CMK (cell line): ENCODE data around the gene SDC1.
"Not testable (repeated sequence)": the region's sequence is repeated elsewhere in the genome, so short reads cannot be mapped to it uniquely, and the experiment has no call there.

Source experiments
- DNase-seq: peaks from one replicate; pipeline ENCODE4 v3.0.0-alpha.2; 2010; ENCODE audit warnings: low read depth

Gene SDC1, protein sequence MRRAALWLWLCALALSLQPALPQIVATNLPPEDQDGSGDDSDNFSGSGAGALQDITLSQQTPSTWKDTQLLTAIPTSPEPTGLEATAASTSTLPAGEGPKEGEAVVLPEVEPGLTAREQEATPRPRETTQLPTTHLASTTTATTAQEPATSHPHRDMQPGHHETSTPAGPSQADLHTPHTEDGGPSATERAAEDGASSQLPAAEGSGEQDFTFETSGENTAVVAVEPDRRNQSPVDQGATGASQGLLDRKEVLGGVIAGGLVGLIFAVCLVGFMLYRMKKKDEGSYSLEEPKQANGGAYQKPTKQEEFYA

DNA sequence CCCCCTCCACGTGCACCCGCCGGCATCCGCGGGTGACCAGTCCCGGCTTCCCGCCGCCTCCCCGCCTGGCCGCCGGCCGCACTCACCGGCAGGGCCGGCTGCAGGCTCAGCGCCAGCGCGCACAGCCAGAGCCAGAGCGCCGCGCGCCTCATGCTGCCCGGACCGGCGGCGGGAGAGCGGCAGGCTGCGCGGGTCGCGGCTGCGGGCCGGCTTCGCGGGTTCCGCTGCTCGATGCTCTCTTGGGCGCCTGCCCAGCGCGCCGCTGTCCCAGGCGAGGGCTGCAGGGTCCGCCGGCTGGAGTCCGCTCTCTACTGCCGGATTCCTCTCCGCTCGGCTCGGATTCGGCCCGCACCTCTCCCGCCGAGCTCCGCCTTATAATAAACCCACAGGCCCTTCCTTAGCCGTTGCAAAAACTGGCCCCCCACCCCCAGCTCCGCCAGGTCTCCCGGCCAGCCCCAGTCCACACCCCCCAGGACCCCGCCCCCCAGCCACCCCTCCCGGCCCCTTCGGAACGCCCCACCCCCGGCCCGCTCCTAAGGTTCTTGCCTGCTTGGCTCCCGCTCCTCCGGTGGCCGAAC, at the start of gene SDC1:
Gene SDC1, minus strand, starts transcription at position 415 of the 578 bp plus-strand sequence. Its CDS starts 263 bp downstream, at position 152.
- no peak for DNase-seq

DNA sequence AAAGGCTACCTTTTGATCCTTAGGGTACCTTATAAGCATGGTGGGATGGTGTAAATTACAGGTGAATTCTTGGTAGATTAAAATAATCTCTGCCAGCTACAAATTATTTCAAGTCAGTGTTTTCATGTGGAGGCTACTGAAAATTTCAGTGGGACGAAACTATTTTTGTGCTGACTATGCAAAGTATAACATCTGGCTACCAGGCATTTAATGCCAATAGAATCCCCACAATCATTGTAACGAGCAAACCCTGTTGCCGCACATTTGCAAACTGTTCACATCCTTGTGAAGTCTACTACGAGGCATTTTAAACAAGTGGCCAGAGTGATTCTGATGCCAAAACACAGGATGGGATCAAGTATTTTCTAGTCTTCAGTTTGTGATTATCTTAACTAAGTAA, 48.1 kb upstream of the SDC1 start:
- DNase-seq, result no peak

DNA sequence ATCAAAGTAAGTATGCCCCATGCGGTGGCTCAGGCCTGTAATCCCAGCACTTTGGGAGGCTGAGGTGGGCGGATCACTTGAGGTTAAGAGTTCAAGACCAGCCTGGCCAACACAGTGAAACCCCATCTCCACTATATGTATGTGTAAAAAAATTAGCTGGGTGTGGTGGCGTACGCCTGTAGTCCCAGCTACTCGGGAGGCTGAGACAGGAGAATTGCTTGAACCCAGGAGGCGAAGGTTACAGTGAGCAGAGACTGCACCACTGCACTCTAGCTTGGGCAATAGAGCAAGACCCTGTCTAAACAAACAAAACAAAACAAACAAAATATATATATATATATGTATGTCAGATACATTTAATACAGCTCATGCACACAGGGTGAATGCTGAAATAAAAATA, 43.4 kb upstream of the SDC1 start:
- not testable (repeated sequence) for DNase-seq

DNA sequence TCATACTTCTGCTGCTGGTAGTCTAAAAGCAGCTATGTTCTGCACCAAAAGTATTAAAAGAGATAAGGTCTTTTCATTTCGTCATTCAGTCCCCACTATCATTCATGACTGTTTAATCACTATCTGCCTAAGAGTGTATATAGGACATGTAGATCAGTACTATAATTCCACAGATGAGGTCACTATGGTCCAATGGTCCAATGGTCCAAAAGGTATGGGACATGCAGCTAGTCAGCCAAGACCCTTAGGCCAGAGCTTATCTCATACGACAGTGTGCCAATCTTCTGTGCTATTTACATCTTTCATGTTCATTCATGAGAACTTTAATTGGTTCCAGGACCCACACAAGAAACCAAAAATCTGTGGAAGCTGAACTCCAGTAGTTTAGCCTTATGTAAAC, 42.6 kb upstream of the SDC1 start:
- no peak for DNase-seq

DNA sequence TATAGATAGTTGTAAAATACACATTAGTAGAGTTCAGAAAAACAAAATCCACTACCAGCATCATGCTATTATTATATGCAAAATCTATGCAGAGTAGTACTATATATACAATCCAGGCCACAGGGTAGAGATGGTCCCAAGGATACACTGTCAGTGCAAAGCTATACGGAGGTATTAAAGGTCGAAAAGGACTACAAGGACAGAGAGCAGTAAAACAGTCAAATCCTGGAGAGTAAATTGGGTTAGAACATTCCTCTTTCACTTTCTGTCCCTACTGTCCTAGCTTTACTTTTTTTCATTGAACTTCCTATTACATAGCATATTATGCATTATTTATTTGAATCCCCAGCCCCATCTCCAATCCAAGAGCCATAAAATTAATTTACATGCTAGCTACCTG, 39.7 kb upstream of the SDC1 start:
- no peak for DNase-seq

DNA sequence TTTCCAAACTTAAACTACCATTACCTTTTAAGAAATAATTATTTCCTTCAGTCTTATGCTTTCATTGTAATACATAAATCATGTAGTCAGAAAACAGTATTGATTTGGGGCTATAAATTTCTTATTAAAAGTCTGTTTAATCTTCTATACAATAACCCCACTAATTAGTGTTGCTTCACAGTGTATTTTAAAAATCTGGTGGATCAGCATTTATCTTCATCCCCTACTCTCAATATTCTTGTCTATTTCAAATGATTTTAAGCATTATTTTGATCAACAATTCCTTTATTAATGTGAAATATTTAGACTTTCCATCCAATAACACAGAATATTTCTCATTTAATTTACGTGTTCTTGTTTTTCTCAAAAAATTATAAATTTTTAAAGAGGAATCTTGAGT, 32.5 kb upstream of the SDC1 start:
- DNase-seq, result no peak

DNA sequence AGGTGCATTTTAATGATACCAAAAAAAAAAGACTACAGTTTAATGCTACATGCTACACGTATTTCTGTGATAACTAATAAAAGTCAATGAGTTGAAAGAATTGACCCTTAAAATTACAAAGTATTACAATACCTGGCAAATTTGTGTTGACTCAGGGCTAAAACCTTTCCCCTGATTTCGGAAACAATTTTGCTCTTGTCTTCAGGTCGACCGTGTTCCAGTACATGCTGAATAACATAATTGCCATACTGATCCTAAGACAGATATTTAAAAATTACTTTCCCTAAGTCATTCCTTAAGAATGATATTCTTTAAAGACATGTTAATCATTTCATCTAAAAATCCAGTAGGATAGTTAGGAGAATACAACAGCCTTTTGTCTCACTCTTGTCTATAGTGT, 29.8 kb upstream of the SDC1 start:
- no peak for DNase-seq

DNA sequence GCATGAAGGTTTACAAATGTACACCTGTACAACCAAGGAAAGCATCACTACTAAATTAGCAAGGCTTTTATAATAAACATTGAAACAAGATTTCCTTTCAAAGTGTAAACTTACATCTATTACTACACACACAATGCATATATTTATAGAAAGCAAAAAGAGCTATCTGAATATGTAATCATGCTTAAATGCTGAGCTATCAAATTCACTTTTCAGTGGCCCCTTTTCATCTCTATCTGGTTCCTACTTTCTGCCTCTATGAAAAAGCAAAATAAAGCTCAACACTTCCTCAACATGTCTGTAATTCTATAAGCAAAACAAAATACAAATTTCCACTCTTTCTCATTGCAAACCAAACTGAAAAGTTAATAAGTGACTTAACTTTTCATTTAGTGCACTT, 25.5 kb upstream of the SDC1 start:
- no peak for DNase-seq

DNA sequence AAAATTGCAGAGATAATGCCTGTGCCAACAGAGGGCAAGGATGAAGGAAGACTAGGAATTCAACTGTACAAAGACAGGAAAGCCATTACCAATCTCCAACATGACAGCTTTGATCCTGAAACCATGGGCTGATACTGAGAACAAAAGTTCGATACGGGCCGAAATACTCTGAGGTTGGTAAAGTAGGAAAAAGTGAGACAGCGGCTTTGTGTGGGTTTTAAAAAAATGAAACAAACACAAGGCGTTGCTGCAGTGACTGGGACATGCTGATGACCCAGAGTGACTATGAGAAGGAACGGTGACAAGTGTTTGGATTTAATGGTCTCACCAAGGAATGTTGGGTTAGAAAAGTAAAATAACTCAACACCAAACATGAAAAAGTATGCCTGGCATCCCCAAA, 24.2 kb upstream of the SDC1 start:
- no peak for DNase-seq

DNA sequence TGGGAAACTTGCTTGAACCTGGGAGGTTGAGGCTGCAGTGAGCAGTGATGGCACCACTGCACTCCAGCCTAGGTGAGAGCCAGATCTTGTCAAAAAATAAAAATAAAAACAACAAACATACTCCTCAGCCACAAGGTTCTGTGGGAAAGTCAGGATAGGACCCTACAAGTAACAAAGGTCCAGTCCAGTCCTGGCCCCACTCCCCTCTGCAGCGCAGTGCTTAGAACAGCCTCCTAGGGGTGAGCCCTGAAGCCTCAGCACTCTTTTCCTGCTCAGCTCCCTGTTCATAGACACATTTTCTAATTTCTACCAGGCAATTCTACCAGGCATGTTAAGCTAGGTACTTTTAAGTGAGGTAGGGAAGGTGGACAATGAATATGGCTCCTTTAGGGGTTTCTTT, 22.2 kb upstream of the SDC1 start:
- no peak for DNase-seq

DNA sequence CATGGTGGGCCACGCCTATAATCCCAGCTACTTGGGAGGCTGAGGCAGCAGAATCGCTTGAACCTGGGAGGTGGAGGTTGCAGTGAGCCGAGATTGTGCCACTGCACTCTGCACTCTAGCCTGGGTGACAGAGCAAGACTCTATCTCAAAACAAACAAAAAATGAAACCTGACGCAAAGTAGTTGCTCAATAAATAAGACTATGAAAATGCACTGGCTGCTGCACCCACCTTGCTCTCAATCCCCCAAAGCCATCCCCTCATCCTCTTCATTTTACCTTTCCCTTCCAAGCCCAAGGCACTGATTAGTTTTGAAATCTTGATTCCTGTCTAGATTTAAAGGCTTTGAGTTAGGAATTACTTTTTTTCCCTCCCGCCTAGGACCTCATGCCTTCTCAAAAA, 18.7 kb upstream of the SDC1 start:
- not testable (repeated sequence) for DNase-seq

DNA sequence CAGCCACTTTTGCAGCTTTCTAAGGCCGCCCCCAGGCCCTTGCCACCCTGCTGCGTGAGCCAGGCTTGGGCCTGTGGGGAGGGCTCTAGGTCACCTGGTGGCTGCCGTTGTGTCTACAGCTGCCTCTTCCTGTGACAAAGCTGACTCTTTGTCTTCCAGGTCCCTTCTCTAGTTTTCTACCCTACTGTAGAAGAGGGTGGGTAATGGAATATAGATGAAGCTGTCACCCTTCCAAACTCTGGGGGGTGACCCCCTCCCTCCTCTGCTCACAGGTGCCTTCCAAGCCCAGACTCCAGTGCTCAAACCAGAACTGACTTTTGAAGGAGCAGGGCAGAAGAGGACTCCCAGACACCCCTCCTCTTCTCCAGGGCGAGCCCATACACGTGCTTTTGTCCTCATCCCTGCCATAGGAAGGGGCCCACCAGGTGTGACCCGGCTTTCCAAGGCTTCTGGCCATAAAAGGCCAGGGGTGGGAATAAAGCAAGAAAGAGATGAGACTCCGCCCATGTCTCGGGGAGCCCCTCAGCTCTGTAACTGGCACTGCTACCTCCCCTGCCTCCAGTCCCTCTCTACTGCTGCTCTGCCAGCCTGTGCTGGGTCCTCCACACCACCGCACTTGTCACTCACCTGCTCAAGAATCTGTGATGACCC, 17.9 kb upstream of the SDC1 start:
- DNase-seq, result no peak

DNA sequence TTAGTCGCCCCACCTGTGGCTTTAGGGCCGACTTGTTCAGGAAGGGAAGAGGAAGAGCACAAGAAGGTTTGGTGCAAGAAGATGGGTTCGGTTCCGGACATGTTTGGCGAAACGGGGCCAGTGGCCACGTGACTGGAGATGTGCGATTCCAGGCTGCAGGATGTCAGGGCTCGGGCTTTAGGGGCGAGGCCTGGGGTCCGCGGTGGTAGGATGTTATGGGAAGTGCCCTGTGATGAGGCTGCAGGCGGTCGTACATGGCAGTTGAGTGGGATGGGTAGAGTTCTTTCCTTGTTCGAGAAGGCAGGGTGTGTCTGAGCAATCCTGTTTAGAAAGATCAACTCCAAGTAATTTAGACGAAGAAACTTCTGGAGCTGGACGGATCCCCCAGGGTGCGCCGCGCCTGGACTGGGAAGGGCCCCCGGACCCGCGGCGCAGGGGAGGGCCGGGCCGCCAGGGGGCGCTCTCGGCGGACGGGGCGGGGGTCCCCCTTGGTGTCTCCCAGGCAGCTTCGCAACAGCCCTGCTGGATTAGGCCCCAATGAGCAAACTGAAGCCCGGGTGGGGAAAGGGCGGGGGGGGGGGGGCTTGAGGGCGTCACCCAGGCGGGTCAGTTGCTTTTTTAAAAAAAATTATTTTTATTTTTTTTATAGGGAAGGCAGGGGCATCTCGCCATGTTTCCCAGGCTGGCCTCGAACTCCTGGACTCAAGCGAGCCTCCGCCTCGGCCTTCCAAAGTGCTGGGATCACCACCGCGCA, 17.2 kb upstream of the SDC1 start:
- no peak for DNase-seq

DNA sequence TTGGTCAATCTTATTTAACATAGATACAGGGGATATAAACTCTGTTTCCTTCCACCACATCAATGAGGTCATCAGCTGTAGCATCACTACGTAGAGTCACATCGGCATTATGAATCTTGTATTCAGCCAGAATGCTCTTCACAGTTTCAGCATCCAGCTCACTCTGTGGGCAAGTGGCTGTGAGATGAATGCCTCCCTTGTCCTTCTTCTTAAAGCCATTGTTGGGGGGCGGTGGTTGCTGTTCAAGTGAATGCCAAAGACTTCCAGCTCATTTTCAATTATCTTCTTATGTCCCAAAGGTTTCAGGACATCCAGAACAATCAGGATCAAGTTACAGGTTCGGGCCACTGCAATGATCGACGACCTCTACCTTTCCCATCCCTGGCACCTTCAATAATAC, 15.4 kb upstream of the SDC1 start:
- not testable (repeated sequence) for DNase-seq

DNA sequence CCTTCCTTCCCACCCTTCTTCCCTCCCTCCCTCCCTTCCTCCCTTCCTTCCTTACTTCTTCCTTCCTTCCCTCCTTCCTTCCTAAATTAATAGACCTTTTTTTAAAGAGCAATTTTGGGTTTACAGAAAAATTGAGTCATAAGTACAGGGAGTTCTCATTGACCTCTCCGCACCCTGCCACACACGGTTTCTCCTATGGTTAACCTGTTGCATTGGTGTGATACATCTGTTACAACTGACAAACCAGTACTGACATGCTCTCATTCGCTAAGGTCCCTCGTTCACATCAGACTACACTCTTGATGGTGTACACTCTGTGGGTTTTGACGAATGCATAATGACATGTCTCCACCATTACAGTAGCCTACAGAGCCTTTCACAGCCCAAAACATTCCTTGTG, 11.6 kb upstream of the SDC1 start:
- no peak for DNase-seq

DNA sequence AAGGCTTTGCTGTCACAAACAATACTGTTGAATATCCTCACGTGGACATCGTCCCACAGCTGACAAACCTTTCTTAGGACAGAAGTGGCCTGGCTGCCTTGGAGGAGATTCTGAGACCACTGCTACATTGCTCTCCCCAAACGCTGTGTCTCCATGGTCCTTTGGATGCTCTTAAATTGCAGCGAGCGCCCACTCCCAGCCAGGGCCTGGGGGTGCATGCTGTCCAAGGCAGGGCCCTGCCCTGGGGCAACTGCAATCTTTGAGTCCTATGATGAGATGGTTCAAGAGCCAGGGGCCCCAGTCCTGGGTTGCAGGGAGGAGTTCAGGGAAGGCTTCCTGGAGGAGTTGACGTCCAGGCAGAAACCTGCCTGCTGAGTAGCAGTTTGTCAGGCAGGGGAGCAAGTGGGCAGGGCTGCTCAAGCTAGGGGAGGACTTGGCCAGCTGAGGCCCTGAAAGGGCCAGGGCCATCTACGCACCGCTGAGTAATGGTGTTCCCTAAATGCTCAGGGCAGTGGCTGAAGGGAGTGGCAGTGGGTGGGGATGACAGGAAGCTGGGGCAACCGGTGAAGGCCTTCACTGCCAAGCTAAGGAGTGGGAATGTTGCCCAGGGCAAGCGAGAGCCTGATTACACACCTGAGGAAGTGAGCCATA, 10.8 kb upstream of the SDC1 start:
- no peak for DNase-seq

DNA sequence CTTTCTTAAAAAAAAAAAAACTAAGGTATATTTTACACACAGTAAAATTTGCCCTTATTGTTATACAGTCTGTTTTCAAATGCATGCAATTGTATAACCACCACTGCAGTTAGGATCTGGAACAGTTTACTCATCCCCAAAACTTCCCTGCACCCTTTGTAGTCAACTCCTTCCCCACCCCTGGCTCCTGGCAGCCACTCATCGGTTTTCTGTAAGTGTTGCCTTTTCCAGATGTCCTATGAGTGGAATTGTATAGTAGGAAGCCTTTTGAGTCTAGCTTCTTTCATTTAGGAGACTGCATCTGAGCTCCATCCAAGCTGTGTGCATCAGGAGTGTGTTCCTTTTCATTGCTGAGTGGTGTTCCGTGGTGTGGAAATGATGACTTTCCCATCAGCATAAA, 9.7 kb upstream of the SDC1 start:
- DNase-seq, result not testable (repeated sequence)

DNA sequence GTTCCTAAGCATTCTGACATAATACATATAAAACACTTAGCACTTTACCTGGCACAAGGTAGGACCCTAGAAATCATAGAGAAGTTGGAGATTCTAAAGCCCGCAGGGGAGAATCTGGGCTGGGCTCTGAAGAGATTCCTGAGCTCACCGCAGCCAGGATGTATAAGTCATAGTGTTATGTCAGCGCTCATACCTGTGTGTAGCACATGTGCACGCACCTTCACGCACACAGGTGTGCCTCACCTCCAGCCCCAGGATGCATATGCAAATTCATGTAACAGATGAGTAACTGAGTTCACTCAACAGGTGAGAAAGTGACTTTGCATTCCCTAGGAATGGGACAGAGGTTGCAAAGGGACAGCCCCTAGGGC, 7.9 kb upstream of the SDC1 start:
- no peak for DNase-seq

DNA sequence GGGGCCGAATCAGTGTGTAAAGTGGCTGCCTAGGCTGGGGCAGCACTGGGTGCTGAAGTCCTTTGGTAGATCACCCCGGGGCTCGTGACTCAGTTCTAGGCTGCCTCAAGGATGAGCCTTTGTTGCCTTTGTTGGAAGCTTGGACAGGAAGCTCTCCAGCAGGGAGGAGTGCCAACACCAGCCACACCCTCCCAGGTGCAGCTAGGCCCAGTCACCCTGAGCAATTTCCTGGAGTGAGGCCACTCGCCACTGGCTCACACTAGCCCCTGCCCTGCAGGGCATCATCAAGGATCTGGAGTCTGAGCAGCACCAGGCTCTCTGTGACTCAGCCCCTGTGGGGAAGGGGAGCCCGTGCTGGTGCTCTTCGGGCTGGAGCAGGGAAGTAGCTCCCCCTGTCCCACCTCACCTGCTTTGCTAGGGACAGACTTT, 6.7 kb upstream of the SDC1 start:
- DNase-seq, result no peak

DNA sequence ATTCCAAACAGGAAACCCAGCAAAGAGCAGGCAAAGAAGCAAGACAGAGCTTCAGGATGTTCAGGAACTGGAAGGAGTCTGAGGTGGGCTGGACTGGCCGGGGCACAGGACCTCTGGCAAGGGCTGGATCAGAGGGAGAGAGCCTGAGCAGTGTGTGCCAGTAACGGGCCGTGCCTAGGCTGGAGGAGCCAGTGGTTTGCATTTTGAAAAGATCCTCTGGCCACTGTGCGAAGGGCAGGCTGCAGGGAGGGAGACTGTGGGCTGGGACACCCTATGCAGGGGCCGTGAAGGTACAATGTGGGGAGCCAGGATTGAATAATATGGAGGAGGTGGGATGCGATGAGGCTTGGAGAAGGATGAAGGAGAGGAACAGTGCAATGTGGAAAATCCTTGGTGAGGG, 6.2 kb upstream of the SDC1 start:
- DNase-seq, result no peak

DNA sequence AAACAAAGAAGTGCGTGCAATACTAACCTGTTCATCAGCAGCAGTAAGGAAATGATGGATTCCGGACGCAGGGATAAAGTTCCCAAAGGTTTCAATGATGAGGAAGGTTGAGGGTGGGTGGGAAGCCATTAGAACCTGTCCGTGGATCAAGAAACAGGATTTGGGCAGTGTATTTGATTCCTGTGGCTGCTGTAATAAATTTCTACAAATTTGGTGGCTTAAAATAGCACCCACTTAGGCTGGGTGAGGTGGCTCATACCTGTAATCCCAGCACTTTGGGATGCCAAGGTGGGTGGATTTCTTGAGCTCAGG, 5.1 kb upstream of the SDC1 start:
- DNase-seq, result no peak

DNA sequence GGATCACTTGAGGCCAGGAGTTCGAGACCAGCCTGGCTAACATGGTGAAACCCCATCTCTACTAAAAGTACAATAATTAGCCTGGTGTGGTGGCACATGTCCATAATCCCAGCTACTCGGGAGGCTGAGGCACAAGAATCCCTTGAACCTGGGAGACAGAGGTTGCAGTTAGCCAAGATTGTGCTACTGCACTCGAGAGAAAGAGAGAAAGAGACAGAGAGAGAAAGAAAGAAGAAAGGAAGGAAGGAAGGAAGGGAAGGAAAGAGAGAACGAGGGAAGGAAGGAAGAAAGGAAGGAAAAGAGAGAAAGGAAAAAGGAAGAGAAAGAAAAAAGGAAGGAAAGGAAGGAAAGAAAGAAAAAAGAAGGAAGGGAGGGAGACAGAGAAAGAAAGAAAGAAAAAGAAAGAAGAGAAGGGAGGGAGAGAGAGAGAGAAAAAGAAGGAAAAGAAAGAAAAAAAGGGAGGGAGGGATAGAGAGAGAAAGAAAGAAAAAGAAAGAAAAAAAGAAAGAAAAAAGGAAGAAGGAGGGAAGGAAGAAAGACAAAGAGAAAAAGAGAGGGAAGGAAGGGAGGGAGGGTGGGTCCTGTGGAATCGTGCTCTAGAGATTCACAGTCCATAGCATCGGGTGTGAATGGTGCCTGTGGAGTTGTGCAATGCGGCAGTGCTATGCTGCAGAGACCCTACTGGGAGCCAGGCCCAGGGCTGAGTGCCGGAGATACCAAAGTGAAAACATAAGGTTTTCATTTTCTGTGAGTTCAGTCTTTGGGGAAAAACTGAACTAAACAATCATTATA, 4.6 kb upstream of the SDC1 start:
- no peak for DNase-seq
